ENCODE measurements around the gene TENM4. TPM values are rescaled to one million over a fixed set of nuclear protein-coding genes. Genes with fewer than 3 reads are reported as not detected.

Gene TENM4
- total RNA-seq, 4 donors from 2014 or later: 2.3 to 18.9 (median 4.5) TPM

DNA sequence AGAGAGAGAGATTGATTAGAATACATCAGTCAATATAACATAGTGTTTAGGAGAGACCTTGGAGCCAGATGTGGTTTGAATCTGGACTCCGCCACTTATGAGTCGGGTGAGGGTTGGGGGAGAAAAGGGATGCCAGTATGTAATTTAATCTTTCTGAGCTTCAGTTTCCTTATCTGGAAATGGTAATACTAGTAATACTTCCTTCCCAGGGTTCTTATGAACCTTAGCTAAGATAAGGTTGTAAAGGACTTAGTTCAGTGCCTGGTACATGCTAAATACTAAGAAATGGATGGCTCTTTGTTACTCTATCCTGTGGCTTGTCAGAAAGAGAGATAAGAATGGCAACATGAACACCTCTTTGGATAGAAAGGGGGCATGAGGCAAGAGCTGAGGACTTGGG lies 640.1 kb downstream of the TENM4 start:
- no peak for DNase-seq (ENCODE audit: low spot score)
- no peak for ATAC-seq (ENCODE audit: low FRiP score)
- TF ChIP-seq, protein P1, sequence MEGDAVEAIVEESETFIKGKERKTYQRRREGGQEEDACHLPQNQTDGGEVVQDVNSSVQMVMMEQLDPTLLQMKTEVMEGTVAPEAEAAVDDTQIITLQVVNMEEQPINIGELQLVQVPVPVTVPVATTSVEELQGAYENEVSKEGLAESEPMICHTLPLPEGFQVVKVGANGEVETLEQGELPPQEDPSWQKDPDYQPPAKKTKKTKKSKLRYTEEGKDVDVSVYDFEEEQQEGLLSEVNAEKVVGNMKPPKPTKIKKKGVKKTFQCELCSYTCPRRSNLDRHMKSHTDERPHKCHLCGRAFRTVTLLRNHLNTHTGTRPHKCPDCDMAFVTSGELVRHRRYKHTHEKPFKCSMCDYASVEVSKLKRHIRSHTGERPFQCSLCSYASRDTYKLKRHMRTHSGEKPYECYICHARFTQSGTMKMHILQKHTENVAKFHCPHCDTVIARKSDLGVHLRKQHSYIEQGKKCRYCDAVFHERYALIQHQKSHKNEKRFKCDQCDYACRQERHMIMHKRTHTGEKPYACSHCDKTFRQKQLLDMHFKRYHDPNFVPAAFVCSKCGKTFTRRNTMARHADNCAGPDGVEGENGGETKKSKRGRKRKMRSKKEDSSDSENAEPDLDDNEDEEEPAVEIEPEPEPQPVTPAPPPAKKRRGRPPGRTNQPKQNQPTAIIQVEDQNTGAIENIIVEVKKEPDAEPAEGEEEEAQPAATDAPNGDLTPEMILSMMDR (IDR thresholded peaks at IDR 0.05): no peak

DNA sequence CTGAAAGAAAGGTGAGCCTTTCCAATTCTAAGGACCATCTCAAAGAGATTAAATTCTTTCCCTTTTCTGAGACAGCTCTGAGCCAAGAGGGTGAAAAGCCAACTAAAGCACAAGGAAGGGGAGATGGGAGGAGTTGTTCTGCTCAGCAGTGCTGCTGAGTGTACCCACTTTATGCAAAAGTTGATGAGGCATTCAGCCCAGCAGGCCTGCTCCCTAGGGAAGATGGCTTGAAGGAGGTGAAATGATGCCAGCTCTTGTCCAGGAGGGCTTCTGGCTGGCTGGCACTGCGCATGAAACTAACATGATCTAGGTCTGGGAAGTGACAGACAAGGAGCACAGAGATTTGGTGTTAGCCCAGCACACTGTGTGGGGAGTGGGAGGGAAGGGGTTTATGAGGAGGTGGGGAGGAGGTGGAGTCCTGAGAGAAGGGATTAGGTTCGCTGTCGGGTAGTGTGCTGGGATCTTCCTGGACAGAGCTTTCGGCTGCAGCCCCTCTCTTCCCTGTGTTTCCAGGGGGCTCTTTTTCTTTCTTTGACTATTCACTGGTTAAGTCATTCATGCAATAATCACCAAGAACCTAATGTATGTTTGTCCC lies 640.6 kb downstream of the TENM4 start:
- no peak for DNase-seq (ENCODE audit: low spot score)

DNA sequence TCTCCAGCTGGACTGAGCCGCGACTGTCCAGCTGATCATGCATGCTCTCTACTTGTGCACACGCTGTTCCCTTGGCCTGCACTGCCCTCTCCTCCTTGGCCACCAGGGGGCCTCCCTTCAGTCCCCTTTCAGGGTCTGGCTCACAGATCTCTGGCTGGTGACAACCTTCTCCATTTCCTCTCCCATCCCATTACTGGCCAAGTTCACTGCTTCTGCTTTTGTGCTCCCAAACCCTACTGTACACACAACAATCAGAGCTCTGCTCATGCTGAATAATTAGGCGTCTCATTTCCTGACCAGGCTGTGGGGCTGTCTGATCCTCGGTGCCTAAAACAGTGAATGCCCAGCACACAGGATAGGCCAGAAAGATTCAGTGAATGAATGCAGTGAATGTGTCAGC lies 642.2 kb downstream of the TENM4 start:
- TF ChIP-seq, protein P1 (IDR thresholded peaks at IDR 0.05): peak in 1 of 3 donors; percentile 23
- ATAC-seq (ENCODE audit: low FRiP score) (no peak), DNase-seq (ENCODE audit: low spot score) (no peak)

More for the DNA sequence above, 640.6 kb downstream of the TENM4 start:
- ATAC-seq (ENCODE audit: low FRiP score): no peak
- TF ChIP-seq, protein P1 (IDR thresholded peaks at IDR 0.05): no peak

DNA sequence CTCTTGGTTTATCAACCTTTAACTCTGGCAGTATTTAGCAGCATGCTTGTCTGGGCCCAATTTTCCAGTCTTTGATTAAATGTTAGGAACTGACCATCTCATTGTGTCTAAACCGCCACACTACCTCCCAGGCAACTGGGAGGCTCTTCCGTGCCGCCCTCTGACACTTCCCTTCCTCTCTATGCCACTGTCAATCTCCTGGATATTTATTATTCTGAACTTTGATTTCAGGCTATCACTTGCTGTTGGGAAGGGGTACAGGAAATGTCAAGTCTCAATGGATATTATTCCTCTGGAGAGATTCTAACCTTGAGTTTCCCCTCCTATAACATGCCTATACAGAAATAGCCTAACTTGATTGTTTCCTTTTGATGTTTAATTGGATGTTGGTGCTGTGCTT lies 643.3 kb downstream of the TENM4 start:
- TF ChIP-seq, protein P1 (IDR thresholded peaks at IDR 0.05): no peak
- DNase-seq (ENCODE audit: low spot score): no peak
- no peak for ATAC-seq (ENCODE audit: low FRiP score)

DNA sequence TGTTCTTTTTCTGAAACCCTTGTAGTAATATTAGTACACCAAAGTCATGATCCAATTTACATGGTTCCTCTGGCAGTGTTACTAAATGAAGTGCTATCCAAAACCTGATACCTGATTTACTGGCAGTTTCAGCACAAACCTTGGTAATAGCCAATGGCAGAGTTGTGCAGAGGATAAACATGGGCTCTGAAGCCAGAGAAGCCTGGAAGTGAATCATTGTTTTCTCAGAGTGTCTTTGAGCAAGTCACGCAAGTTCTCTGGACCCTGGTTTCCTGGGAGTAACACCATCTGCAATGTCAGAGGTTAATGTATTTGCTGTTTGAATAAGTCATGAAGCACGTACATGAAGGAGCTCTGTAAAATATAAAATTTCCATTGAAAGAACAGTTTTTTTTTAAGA lies 643.9 kb downstream of the TENM4 start:
- TF ChIP-seq, protein P1 (IDR thresholded peaks at IDR 0.05): no peak
- DNase-seq (ENCODE audit: low spot score) (no peak), ATAC-seq (ENCODE audit: low FRiP score) (no peak)

DNA sequence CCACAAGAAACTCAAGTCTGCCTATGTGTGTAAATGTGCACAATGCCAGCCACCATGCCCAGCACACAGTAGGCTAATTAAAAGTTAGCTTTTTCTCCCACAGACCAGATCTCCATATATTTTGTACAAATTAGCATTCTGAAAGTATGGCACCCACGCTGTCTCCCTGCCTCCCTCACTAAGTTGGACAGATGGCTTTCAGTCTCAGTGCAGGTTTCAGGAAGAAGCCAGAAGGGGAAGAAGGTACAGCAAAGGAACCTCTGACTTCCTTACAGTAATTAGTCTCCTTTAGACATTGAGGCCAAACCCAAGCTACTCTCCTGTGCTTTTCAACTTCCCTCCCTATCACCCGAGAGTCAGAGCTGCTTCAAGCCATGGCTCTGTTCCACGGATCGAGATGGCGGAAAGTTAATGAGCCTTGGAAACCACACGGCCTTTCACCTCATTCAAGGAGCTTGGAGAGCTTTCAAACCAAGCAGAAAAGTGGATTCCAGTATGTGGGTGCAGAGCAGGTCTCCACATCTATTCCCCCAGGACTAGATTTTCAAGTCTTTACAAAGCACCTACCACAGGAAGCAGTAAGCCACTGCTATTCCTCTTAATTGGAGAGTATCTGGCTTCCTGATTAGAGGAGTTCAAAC lies 645.1 kb downstream of the TENM4 start:
- DNase-seq (ENCODE audit: low spot score) (no peak), ATAC-seq (ENCODE audit: low FRiP score) (no peak)
- TF ChIP-seq, protein P1 (IDR thresholded peaks at IDR 0.05): no peak

DNA sequence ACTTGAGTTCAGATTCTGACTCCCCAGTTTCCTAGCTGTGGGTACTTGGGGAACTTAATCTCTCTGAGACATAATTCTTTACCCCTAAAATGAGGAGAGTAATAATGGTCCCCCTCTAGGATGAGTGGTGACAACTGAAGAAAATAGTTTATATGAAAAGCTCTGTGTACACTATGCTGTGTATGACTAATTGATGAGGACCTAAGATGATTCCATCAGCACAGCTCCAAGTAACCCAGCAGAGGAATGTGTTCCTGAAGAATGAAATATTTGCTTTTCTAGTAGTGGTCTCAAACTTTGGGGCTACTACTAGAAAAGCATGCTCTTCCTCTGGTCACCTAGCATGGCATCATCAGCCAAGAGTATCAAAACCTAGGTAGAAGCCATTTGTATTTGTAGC lies 648.9 kb downstream of the TENM4 start:
- DNase-seq (ENCODE audit: low spot score) (no peak), ATAC-seq (ENCODE audit: low FRiP score) (no peak)
- TF ChIP-seq, protein P1 (IDR thresholded peaks at IDR 0.05): no peak

Measured in omental fat pad (tissue), 4 donors.